GM18909 (cell line): ENCODE measurements around the gene PRRX1.

Experiments used
- ATAC-seq: cut with Tn5 transposase; IDR thresholded peaks from one replicate; pipeline ENCODE4 v1.9.1; 2021; ENCODE audit warnings: mild to moderate bottlenecking; ENCODE audit not compliant: unreplicated experiment, poor library complexity

PRRX1 gene

GRCh38 chr1:170663404-170664092 lies 383 bp upstream of the PRRX1 start:
- no peak for ATAC-seq

- no peak for ATAC-seq
Measured at GRCh38 chr1:170664828-170665612, 1.1 kb downstream of the PRRX1 start.

GRCh38 chr1:170665629-170666028 lies 1.7 kb downstream of the PRRX1 start:
- ATAC-seq: no peak

GRCh38 chr1:170666541-170667254 lies 2.8 kb downstream of the PRRX1 start:
- no peak for ATAC-seq

- ATAC-seq: no peak
Measured at GRCh38 chr1:170668209-170669106, 4.5 kb downstream of the PRRX1 start.

GRCh38 chr1:170669107-170669445 lies 5.1 kb downstream of the PRRX1 start:
- no peak for ATAC-seq

GRCh38 chr1:170669586-170670530 lies 5.9 kb downstream of the PRRX1 start:
- ATAC-seq: no peak

- ATAC-seq: peak; percentile 57
Measured at GRCh38 chr1:170670802-170671628, 7.1 kb downstream of the PRRX1 start.

- ATAC-seq: no peak
Measured at GRCh38 chr1:170671629-170671963, 7.7 kb downstream of the PRRX1 start.

GRCh38 chr1:170672316-170672715 lies 8.4 kb downstream of the PRRX1 start:
- ATAC-seq: no peak

- no peak for ATAC-seq
Measured at GRCh38 chr1:170674239-170674638, 10.3 kb downstream of the PRRX1 start.

- ATAC-seq: no peak
Measured at GRCh38 chr1:170674986-170675385, 11.1 kb downstream of the PRRX1 start.

GRCh38 chr1:170675865-170676264 lies 11.9 kb downstream of the PRRX1 start:
- no peak for ATAC-seq

- no peak for ATAC-seq
Measured at GRCh38 chr1:170676628-170677027, 12.7 kb downstream of the PRRX1 start.

- no peak for ATAC-seq
Measured at GRCh38 chr1:170678027-170678600, 14.2 kb downstream of the PRRX1 start.

GRCh38 chr1:170680428-170680827 lies 16.5 kb downstream of the PRRX1 start:
- no peak for ATAC-seq

GRCh38 chr1:170682169-170682568 lies 18.2 kb downstream of the PRRX1 start:
- ATAC-seq: no peak

GRCh38 chr1:170682809-170683208 lies 18.9 kb downstream of the PRRX1 start:
- no peak for ATAC-seq
